Epithelial cell of esophagus (primary cell): ENCODE results near the gene OSBPL3.

Experiments
- DNase-seq: peaks from one replicate; pipeline ENCODE4 v3.0.0; 2010; ENCODE audit warnings: low read depth
- H3K4me3 ChIP-seq: 2 replicates; pipeline ENCODE4 v1.5.1; 2011; ENCODE audit warnings: mild to moderate bottlenecking, low read length, control low read depth
- TF ChIP-seq, protein P1 (sequence below): IDR thresholded peaks from 2 replicates; pipeline ENCODE4 v1.5.1; 2011; ENCODE audit warnings: low read depth, mild to moderate bottlenecking, low read length, control low read depth, inconsistent platforms; ENCODE audit not compliant: insufficient read depth; ENCODE audit errors: missing control alignments

Gene OSBPL3

DNA sequence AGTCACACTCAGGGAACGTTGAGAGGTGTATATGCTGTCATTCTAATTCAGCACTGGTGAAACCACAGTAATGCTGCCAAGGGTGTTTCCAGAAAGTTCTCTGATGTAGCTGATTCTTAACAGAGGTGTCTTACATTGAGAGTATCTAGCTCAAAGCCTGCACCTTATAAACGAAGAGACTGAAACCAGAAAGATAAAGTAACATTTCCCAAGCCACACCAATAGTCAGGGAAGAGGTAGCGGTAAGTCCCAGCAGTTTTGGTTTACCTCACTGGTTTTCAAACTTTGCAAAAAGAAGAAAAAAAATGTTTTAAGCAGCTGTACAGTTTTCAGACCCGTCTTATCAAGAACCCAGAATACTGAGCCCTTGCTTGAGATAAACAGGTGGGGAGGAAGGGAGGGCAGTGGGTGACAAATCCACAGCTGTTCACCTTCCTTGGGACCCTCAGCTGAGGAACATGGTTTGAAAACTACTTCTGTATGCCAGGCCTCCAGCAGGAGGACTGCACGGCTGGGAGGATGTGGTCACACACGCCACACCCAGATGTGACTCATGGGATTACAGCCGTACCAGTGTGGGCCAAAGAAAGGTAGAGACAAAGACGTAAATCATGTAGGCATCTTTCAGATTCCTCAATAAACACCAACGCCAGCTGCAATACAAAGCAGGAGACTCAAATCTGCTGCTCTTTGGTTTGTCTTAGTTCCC is 158.8 kb downstream of the OSBPL3 start:
- TF ChIP-seq, protein P1, sequence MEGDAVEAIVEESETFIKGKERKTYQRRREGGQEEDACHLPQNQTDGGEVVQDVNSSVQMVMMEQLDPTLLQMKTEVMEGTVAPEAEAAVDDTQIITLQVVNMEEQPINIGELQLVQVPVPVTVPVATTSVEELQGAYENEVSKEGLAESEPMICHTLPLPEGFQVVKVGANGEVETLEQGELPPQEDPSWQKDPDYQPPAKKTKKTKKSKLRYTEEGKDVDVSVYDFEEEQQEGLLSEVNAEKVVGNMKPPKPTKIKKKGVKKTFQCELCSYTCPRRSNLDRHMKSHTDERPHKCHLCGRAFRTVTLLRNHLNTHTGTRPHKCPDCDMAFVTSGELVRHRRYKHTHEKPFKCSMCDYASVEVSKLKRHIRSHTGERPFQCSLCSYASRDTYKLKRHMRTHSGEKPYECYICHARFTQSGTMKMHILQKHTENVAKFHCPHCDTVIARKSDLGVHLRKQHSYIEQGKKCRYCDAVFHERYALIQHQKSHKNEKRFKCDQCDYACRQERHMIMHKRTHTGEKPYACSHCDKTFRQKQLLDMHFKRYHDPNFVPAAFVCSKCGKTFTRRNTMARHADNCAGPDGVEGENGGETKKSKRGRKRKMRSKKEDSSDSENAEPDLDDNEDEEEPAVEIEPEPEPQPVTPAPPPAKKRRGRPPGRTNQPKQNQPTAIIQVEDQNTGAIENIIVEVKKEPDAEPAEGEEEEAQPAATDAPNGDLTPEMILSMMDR, result peak; percentile 57
- H3K4me3 ChIP-seq, result no peak overlapping the region
- DNase-seq, result peak; percentile 98

DNA sequence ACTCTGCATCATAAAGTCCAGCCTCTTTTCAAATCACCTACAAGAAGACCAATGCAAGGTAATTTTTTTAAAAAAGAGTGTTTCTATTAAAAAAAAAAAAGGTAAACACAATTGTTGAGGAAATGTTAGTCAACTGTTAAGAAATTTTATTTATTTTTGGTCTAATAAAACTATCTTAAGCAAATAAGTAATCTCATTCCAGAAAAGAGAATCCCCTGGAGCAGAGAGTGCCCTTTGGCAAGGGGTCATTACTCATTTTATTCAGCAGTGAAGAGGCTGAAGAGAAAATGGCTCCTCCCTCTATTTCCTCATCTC is 159.3 kb downstream of the OSBPL3 start:
- DNase-seq, result no peak
- TF ChIP-seq, protein P1, result no peak
- H3K4me3 ChIP-seq, result no peak overlapping the region

DNA sequence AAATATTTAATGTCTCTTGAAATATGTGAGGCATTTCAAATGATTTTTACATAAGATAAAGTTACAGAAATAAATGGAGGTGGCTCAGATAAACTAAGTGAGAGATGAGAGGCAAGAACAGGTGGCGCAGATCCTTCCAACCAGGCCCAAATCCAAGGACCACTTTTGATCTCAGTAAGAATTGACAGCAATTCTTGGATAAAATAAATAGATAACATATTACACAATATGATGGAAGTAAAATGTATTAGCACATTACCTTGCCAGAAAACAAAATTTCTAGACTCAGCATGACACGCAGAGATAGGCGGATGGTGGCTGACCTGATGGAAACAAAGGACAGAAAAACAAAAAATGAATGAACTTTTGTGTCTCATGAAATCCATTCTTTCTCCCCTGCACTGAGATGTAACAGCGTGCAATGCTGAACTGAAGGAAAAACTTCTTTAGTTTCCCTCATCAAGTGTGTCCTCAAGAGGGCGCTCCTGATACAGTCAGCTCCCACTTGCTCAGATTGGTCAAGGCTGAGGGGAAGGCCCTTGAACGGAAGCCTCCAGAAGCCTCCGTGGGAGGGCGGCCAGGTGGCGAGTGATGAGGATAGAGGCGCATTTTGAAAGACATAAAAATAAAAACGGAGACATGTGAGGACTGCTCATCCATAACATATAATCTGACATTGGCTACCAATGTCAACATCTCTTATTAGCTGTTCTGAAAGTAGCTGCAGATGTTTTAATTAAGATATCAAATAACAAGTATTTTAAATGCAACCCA is 159.9 kb downstream of the OSBPL3 start:
- DNase-seq, result peak; percentile 89
- TF ChIP-seq, protein P1, result peak; percentile 94
- H3K4me3 ChIP-seq, result no peak overlapping the region

DNA sequence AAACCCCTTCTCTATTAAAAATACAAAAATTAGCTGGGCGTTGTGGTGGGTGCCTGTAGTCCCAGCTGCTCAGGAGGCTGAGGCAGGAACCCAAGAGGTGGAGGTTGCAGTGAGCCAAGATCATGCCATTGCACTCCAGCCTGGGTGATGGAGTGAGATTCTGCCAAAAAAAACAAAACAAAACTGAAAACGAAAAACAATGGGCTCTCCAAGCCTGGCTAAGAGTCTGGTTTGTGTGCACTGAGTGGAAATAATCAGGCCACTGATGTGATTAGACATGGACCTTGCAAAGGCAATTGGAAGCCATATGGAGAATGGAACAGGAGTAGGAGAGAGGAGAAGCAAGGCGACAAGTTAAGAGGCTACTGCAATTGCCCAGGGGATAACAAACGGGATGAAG is 162.6 kb downstream of the OSBPL3 start:
- no peak overlapping the region for H3K4me3 ChIP-seq
- no peak for DNase-seq
- TF ChIP-seq, protein P1, result no peak

DNA sequence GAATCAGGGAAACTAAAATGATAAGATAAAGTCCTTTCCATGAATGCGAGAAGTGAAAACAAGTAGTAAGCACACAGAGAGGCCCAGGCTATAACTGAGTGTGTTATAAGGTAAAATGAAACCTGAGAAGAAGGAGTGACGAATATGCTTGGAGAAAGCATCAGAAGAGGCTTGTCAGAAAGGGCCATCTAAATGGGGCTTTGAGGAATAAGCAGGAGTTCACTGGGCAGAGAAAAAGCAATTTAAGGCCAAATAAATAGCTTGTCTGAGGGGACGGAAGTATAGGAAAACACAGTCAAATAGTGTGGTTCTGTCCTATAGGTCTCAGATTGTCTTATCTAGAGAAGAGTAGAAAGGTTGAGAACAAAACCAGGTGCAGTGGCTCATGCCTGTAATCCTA is 163.1 kb downstream of the OSBPL3 start:
- DNase-seq, result no peak
- TF ChIP-seq, protein P1, result no peak
- no peak overlapping the region for H3K4me3 ChIP-seq

DNA sequence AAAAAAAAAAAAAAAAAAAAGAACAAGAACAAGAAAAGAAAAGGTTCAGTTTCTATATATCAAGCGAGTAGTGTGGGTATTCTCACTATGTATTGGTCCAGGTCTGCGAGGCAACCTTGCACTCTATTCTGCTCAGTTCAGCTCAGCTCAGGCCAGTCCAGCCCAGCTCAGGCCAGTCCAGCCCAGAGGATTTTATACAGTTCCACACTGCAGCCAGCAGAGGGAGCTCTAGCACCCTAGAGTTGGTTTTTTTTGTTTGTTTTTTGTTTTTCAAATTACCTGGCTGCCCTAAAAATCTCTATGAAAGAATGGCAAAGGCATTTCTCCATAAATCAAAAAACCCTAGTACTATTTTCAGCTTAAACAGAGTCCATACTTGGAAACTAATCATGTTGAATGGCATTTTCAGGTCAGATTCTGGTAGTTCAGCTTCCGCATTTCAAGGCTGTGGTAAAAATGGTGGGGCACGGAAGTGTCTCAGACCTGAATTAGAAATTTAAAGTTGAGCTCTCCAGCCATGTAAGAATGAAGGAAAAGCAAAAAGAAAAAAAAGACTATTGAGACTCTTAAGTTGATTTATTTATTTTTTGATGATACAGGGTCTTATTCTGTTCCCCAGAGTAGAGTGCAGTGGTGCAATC is 167.6 kb downstream of the OSBPL3 start:
- TF ChIP-seq, protein P1, result peak; percentile 85
- H3K4me3 ChIP-seq, result no peak overlapping the region
- peak; percentile 47 for DNase-seq

DNA sequence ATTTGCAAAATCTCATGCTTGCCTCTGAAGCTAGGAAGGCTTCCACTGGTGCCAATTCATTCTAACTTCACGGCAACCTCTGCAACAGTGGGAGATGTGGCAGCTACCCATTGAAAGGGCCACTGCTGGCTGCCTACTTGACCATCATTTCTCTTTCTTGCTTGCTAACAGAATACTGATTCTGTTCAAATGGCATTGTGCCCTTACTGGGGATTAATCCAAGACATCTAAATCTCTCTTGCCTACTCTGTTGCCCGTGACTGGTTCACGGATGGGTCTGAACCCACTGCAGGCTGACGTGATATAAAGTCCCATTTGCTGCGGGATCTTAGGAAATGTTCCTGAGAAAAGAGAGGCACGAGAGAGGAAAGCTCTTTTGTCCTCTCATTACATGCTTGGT is 171.5 kb downstream of the OSBPL3 start:
- H3K4me3 ChIP-seq, result no peak overlapping the region
- TF ChIP-seq, protein P1, result no peak
- no peak for DNase-seq
